Activated CD4-positive, alpha-beta T cell treated with anti-CD3 and anti-CD28 coated beads, Interleukin-2, amount 50 U/mL, for 16 hours (primary cell): ENCODE data around the gene PKD1.

Experiments
- DNase-seq: peaks from one replicate; pipeline ENCODE4 v3.0.0-alpha.2; 2020

The PKD1 gene

DNA sequence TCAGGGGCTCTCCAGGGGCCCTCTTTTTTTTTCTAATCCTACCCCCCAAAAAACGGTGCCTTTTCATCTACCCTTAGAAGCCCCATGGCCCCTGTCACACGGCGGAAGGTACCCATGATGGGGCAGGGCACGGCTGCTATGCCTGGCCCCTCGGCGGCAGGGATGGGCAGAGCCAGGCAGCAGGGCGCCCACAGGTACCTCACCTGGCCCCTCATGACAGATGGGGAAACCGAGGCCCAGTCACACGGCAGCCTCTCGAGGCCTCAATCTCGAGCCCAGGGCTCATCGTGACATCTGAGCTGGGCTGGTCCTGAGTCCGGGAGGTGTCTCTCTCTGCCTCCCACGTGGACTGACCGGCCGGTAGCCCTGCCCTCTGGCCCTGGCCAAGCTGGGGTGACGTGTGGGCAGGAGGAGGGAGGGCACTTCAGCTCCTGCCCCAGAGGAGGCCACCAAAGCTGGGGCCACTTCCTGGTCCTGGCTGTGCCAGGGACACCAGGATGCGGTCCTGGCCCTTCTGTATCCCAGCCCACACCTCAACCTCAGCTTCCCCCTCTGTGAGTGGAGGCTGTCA is 31.5 kb upstream of the PKD1 start:
- DNase-seq = no peak

DNA sequence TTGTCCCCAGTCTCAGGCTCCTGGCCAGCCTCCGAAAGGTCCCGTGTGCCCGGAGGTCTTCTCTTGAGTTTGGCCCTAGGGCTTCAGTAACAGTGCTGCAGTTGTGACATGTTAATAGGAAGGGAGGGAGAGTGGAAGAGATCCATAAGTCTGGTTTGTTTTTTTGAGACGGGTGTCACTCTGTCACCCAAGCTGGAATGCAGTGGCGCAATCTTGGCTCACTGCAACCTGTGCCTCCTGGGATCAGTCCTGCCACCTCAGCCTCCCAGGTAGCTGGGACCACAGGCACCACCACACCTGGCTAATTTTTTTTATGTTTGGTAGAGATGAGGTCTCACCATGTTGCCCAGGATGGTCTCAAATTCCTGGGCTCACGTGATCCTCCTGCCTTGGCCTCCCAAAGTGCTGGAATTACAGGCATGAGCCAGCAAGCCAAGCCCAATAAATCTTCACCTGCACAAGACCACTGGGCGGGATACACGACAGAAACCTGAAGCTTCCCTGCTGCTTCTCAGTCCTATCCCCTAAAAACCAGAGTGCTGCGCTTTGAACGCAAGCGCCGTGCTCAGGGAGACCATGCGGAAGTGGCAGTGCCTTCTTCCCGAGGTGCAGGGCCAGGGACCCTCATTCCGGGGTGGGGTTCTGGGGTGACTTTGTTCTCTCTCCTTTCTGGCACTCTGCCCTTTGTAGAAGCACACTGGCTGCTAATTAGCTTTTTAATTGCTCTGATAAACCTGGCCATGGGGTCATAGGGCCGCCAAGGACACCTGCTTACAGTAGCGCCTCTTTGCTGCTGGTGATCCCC is 30.8 kb upstream of the PKD1 start:
- no peak for DNase-seq

DNA sequence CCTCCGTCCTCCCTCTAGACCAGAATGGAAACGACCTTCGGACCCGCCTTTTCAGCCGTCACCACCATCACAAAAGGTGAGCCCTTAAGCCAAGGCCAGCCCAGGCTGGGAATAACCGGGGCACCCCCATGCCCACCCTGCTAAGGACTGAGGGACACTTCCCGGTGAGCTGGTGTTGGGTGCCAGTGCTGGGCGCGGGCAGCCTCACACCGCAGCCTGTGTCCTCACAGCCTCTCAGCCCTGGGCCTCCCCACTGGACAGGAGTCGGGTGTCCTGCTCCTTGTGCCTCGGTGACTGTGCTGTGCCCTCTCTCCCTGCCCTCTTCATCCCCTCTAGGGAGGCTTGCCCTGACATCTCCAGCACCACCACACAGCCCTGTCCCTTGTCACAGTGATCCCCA is 30.2 kb upstream of the PKD1 start:
- no peak for DNase-seq

DNA sequence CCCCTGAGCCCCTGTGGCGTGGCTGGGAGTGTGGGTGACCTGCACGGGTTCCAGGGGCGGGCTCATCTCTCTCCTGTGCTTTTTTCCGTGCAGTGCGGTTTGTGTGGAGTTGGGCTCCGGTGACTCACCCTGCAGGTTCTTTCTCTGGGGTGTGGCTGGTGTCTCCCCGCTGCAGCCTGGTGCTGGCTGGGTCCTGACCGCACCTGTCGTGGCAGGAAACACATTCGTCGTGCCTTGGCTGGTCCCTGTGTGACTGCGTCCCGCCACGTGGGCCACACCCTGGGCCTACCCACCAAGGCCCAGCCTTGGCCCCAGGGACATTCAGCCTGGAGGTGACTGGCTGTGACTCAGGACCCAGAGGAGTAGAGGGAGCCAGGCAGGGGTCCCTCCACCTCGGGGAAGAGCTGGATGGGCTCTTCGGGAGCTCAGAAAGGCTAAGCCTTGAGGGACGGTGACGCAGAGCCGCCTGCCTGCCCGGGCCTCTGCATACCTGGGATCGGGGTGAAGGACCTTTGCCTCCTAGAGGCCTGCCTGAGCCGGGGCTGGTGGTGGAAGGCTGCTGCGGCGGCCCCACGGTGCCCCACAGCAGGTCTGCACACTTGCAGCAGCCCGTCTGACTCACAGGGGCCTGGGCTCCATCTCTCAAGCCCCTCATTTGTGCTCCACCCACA is 27.6 kb upstream of the PKD1 start:
- DNase-seq = no peak

DNA sequence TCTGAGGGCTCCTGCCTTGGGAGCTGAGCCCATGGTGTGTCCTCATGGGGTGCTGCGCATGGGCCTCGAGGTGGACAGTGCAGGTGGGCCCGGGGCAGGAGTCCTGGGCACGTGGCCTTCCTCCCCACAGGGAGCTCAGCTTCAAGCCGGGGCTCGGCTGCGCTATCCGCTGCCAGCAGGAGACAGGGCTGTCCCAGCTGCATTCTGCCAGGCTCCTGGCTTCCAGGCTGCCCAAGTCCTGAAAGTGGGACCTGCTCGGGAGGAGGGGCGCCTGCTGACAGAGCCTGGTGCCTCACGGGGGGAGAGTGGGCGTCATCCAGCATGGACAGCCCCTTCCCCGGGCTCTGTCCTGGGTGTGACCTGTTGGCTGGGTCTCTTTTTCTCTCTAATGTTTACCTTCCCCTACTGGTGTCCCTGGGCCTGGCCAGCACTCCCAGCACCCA is 27.0 kb upstream of the PKD1 start:
- DNase-seq = no peak

DNA sequence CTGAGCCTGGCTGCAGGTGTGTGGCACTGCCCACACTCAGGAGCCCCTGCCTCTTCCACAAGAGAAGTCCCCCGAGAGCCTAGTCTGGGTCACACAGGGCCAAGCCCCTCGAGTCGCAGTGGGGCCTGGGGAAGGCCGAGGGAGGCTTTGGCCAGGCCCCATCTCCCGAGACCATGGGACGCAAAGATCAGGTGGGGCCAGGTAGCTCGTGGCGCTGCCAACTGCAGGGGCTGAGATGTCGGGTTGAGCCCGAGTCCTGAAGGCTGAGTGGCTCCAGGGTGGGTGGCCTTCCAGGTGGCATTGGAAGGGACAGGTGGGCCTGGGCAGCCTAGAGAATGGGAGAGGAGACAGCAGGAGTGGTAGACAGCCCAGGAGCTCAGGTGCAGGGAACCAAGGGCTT is 26.2 kb upstream of the PKD1 start:
- DNase-seq = no peak

DNA sequence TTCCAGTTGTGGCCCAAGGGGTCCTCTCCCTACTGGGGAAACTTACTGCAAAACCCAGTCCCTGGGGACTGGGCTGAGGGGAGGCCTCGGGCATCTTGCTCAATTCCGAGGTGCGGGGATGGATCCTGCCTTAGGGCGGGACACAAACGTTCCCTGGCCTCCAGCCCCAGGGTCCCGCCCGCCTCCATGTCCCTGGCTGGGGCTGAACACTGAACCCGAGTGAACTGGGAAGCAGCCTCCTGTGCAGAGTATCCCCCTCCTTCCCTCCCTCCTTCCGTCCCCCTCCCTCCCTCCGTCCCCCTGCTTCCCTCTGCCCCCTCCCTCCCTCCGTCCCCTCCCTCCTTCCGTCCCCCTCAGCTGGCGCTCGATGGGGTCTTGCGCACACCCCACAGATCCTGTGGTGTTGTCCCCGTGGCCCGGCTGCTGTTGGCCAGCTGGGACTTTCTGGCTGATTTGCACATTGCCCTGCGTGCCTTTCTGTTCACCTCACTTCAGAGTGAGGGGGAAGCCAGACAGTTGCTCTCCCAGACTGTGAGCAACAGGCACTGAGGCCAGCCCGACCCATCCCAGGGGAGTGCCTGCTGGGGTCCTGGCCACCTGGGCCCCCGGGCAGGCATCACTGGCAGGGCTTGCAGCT is 25.3 kb upstream of the PKD1 start:
- no peak for DNase-seq

DNA sequence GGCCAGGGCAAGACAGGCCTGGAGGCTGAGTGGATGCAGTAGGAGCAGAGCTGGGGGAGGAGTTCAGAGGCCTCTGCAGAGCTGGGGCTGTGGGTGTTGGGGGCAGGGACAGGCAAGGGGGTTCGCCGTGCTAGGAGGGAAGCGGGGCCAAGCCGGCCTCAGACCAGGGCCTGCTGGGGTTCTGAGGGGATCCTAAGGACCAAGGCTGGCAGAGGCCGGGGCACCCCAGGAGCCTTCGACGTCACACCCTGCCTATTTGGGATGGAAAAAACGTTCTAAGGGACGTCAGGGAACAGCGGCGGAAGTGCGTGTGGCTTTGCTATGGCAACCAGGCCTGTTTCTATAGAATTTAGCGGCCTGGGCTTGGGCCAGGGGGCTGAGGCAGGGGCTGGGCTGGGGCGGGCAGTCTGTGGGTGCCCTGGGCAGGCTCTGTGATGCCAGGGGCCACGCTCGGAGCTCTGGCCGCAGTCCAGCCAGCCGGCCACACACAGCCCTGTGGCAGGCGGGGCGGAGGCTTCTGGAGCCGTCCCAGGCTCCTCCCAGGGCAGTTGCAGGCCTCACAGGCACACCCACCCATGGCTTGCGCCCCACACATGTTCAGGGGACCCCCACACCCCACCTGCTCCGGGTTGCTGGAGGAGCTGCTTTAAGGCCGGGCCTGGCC is 23.6 kb upstream of the PKD1 start:
- DNase-seq = no peak

DNA sequence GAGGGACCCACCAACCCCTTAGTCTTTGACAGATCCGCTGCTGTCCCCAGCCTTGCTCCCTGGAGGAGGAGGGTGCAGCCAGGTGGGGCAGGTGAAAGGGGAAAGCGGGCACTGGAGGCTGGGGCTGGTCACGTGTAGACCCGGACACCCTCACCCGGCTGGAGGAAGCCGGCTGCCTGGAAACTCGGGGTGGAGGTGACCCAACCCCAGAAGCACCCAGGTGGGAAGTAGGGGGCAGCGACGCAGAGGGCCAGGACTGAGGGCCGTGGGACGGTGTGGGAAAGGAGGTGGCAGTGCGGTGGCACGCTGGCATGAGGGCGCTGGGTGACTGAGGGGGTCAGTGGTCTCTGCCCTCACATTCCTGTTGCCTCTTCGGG is 22.6 kb upstream of the PKD1 start:
- no peak for DNase-seq

DNA sequence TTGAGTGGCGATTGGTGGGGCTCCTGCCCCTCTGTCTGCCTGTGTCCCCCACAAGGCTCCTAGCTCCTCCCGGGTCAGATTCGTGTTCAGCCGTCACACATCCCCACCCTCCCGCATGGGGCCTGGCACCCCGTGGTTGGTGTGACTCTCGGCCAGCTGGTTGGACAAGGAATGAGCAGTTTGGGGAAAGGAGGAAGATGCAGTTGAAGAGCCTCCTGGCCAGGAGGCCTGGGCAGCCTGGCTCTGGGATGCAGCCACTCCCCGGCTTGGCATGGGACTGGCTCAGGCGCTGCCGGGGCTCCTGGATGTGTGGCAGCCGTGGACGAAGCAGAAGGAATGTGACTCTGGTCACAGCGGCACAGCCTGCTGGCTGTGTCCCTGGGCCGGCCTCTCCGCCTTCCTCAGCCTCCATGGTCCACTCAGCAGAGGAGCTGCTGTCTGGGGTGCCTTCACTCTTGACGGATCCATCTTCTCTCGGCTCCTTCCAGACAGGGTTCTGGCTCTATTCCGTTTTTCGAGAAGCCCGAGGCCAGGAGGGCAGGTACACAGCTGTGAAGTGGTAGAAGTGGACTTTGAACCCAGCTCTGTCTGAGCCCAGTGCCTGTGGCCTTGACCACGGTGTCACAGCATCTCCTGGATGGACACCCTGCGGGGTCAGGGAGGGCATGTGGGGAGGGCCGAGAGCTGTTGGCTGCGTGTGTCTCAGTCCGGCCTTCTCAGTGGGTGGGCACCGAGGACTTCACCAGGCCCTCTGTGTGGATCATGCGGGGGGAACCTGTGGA is 22.0 kb upstream of the PKD1 start:
- no peak for DNase-seq

DNA sequence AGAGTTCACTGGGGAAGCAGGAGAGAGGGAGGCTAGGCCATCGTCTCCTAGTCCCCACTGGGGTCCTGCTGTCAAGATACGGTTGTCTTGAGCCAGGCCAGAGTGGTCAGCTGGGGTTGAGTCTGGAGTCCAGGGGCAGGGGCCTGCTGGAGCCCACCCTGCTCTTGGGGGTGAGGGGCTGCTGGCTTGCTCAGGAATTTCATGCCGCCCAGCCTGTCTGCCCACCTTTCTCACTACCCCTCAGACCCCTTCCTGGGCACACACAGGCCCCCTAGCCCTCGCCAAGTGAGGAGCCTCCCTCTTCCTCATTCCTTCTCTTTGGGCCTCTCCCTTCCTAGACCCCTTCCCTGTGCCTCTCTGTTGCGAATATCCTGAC is 21.1 kb upstream of the PKD1 start:
- DNase-seq = no peak

DNA sequence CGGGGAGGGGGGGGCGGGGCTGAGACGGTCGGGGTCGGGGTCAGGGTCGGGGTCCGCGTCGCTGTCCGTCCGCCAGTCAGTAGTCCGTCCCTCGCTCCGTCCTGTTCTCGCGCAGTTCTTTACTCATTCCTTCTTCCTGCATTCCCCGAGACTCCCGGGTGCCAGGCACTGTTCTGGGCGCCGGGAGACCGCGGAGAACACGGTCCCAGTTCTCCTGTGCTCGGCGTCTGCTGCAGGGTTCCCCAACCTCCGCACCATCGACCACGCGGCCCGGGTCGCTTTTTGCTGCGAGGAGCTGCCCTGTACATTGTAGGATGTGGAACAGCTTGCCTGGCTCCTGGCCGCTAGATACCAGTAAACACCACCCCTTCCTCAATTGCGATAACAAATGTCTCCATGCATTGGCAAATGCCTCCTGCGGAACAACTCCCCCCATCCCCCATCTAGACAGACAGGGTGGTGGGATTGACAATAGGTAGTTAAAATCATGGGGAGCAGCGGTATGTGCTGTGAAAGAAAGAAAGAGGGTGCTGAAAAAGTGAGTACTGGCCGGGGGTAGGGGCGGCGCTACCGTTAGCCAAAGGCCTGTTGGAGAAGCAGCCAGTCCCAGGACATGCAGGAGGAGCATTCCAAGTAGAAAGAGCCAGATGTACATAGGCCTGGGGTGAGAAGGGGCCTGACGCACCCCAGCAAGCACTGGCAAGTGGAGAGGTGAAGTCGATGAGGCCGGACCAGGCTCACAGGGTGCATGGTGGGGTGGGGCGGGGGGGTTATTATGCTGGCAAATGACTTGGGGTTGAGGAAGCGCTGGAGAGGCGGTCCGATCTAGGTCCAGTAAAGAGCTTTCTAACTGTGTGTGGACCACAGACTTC is 20.5 kb upstream of the PKD1 start:
- DNase-seq = peak; percentile 13

DNA sequence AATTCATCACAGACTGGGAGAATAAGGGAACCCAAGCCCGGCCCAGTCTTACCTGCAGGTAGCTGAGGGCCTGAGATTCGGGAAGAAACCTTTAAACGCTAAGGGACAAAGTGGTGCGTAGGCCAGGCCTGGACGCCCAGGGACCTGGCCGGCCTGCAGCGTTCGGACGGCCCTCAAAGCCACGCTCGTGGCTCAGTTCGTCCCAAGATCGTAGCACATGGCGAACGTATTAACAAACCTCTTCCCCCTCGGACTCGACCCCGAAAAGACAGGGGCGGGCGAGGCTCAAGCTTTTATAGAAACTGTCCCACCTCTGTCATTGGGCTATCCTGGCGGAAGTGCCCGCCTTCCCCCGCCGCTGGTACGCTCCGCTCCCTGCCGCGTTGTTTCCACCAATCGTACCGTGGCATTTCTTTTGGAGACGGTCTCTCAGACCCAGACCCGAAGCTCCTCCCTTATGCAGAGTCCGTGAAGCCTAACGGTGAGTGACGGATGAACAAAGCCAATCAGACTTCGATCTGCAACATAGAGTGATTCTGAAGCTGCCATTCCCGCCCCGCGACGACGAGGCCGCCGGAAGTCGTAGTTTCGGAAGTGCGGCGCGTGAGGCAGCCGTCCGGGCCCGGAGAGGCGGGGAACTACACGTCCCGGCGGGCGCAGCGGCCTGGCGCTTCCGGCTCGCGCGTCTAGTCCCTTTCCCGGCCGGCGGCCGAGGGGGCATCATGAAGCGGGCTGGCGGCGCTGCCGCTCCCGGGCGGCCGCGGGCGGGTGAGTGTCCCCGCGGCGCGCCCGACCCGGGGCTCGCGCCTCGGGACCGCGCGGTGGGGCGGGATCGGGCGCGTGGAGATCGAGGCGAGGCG is 19.6 kb upstream of the PKD1 start, which contains the start of gene TRAF7:
TRAF7 (plus strand) TSS at position 692 of the 860 bp plus-strand sequence. CDS start 8,139 bp downstream, outside the sequence.
- peak; percentile 100 for DNase-seq

DNA sequence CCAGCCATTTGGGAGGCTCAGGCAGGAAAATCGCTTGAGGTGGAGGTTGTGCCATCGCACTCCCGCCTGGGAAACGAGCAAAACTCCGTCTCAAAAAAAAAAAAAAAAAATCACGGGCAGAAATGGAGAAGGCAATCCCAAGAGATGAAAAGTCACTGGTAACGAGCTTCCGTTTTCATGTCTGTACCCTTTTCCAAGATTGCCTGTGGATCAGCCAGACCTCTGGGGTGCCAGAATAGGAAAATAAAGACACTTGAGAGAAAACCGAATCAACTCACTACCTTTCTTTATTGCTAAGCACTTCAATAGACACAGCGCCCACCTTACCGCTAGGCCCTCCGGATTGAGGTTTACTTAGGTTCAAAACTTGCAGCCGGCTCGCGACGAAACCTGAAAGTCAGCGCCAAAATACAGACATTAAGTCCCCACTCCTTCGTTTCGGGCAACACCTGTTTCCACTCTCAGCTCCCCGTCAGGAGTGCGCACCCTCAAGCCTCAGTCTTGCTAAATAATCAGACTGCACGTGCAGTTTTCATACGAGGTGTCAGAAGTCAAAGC is 18.9 kb upstream of the PKD1 start:
- no peak for DNase-seq

DNA sequence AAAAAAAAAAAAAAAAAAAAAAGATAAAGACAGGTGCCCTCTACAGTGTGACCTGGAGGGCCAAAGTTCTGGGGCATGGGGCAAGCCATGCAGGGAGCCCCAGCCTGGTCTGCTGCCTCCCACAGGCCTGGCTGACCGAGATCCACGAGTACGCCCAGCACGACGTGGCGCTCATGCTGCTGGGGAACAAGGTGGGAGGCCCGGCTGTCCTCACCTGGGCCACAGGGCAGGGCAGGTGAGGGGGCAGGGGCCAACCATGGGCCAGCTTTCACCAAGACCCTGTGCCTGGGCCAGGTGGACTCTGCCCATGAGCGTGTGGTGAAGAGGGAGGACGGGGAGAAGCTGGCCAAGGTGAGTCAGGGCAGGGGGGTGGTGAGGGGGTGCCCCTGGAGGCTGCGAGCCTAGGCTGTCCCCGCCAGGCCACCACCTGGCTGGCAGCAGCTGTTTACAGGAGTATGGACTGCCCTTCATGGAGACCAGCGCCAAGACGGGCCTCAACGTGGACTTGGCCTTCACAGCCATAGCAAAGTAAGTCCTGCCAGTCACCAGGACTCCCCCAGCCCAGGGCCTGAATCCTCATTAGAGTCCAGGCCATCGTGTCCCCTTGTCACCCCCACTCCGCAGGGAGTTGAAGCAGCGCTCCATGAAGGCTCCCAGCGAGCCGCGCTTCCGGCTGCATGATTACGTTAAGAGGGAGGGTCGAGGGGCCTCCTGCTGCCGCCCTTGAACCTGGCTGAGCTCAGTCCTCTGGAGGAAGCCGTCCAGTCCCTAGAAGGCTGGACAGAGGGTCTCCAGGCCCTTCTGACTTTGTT is 17.2 kb upstream of the PKD1 start:
- peak; percentile 51 for DNase-seq

DNA sequence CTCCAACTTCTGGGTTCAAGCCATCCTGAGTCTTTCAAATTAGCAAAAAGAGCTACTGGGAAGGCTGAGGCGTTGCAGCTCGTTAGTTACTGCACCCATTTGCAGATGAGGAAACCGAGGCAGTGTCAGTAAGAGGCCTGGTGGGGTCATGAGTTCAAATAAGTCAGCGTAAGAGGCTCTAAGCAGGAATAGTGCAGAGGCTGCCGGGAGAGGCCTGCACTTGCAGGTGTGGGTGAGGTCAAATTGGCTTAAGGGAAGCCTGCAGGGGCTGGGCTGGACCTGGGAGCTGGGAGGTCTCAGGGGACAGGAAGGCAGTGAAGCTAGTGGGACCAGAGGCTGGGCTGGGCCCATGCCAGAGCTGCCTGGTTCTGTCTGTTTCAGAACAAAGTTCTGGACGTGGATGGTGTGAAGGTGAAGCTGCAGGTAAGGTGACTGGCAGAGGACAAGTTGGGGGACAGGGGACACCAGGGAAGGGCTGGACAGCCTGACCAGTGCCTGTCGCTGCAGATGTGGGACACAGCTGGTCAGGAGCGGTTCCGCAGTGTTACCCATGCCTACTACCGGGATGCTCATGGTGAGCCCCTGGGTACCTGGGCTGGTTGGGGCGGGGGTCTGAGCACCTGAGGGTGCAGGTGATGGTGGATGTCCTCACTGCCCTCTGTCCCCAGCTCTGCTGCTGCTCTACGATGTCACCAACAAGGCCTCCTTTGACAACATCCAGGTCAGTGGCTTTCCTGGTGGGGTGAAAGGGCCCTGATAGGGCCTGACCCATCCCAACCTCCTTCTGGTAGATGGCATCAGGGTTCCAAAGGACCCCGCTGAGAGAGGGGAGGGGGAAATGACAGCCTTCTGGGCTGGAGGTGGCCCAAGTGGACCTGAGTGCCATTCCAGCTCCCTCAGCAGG is 15.7 kb upstream of the PKD1 start:
- peak; percentile 46 for DNase-seq

DNA sequence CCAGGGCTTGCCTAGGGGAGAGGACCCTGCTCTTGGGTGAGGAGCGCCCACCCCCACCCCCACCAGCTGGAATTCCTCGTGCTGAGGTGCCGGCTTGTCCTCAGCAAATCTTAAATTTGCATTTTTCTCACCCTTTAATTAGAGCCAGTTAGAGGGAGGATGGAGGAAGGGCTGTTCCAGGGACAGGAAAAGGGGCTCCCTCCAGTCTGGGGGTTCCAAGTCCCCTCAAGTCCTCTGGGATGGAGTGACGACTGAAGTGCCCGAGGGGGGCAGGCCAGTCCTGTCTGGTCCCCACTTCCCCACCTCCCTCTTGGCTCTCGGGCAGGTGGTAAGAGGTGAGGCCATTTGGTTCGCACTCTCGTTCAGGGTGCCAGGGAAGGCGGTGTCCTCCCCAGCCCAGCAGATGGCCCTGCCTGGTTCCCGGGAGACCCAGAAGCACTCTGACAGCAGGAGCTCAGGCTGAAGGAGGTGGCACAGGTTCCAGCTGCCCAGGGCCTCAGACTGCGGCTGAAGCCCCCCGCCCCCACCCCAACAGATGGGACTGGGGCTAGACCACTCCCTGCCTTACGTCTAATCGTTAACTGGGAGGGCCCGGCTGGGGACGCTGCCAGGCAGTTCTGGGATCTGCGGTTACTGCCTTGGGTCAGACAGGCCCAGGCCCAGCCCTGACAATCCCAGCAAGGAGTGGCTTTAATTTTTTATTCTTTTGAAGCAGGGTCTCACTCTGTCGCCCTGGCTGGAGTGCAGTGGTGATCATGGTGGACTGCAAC is 14.9 kb upstream of the PKD1 start:
- DNase-seq = peak; percentile 67
